A375 (cell line): ENCODE results near the gene PACSIN3. TPM values are rescaled to one million over a fixed set of nuclear protein-coding genes. Genes with fewer than 3 reads are reported as not detected.

ENCODE experiments used
- small RNA-seq: library from RNA; depleted of rRNA; stranded (forward); fragments of <200 nt; gene quantifications from one replicate; pipeline ENCODE3, GENCODE V24; 2014
- total RNA-seq: library from RNA; depleted of rRNA; stranded (reverse); fragments of >200 nt; shearing (Covaris generic); gene quantifications from 2 replicates; pipeline ENCODE4 v1.2.3, GENCODE V29; 2014; rRNA removed

Gene PACSIN3
- total RNA-seq = 131 and 144 TPM in 2 replicates

DNA sequence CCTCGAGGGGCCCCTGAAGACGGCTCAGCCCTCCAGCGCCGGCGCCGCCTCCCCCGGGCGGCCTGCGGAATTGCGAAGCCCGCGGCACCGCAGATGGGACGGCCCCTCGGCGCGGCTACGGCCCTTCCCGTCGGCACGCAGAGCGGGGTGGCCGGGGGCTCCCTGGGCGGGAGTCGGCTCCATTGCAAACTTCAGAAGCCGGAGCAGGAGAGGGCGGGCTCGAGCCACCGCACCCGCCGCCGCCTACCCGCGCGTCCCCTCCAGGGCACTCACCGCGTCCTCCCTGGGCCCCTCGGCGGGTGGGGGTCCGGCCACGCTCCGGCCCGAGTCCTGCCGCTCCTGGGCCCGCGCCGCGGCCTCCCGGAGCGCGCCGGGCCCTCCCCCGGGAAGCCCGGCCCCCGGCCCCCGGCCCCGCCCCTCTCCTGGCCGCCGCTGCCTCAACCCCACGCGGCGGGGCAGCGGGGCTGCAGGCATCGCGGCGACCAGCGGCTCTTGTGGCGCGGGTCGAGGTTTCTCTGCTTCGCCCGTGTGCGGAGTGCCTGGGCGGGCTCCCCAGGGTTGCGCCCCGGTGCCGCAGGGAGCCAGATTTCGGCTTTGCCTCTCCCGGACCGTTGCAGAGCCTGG, at the start of gene PACSIN3:
PACSIN3 (minus strand) TSS at position 359 of the 624 bp plus-strand sequence. CDS start 3,707 bp downstream, outside the sequence.

DNA sequence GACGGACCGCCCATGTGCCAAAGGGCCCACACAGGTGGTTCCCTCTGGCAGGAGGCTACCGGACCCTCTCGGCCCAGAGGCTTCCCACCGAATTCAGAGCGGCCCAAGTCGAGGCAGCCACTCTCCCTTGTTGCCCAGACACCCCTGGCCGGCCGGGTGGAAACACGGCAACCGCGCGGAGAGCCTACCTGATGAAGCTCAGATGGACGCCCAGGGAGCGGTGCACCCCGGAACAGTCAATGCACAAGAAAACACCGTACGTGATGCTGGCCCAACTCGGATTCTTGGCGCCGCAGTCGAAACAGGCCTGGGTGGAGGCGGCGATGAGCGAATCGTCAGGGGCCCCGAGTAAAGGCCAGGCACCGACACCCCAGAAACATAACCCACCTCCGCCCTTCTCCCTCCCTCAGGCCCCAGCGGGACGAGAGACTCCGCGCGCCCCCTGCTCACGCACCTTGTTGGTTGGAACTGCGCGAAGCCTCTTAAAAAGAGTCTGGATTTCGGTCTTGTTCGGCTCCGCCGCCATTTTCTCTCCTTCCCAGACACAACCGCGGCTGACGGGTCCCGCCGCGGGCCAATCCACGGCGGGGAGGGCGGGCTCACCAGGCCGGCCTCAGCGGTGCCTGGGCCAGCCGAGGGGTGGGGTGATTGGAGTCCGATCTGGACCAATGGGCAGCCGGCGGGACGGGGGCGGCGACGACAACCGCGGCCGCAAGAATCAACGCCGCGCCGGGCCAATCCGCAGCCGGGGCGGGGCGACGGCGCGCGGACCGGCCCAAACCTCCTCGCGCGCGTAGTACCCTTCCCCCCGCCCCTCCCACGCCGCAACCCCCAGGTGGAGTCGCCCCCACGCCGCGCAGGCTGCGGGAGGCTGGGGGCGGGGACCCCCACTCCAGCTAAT, 9.7 kb downstream of the PACSIN3 start, which contains the start of gene ARFGAP2:
ARFGAP2 (minus strand) TSS at position 552 of the 901 bp plus-strand sequence; CDS start at position 526, 26 bp downstream.

Small RNA genes within 50 kb of the gene (small RNA-seq; reads per million reads assigned to genes)
- gene MIR6745 = not detected

Other genes with a start within 250 kb of the PACSIN3 start
- gene CSTPP1, start 249.7 kb downstream of the PACSIN3 start, total RNA-seq = 26.3 and 28.1 TPM in 2 replicates
- 106 and 145 TPM in 2 replicates for gene ARFGAP2, start 9.6 kb downstream of the PACSIN3 start, total RNA-seq
- gene DDB2, start 28.5 kb upstream of the PACSIN3 start, total RNA-seq = 58.4 and 73.0 TPM in 2 replicates
- gene ACP2, start 62.4 kb upstream of the PACSIN3 start, total RNA-seq = 28.7 and 31.6 TPM in 2 replicates
- 27.0 and 32.1 TPM in 2 replicates for gene NR1H3, start 71.6 kb upstream of the PACSIN3 start, total RNA-seq
- 30.4 and 36.3 TPM in 2 replicates for gene MADD, start 83.7 kb upstream of the PACSIN3 start, total RNA-seq
- not detected in 2 replicates for gene MYBPC3, start 166.3 kb upstream of the PACSIN3 start, total RNA-seq
- not detected in 2 replicates for gene SPI1, start 192.1 kb upstream of the PACSIN3 start, total RNA-seq
- 48.1 and 53.2 TPM in 2 replicates for gene SLC39A13, start 222.2 kb upstream of the PACSIN3 start, total RNA-seq
- gene PSMC3, start 240.0 kb upstream of the PACSIN3 start, total RNA-seq = 263 and 283 TPM in 2 replicates